ENCODE measurements around the gene ROR2. TPM values are rescaled to one million over a fixed set of nuclear protein-coding genes. Genes with fewer than 3 reads are reported as not detected.

Gene ROR2
- total RNA-seq, 4 donors from 2014 or later: 4.2 to 23.2 (median 11.2) TPM

- no peaks in the 10 kb centered on the region for H3K36me3 ChIP-seq
- no peaks in the 10 kb centered on the region for H3K27me3 ChIP-seq
- in situ Hi-C loops (cut with MboI; ENCODE audit: low pct_ligation_motif_present in 1 of 4, low pct_unique_long_range_greater_than_20kb in 1 of 4, low sequenced_read_pairs in 3 of 4) (loop anchor here in 1 of 4 donors (25.0 kb wide), 1 partner anchor 197 kb away; no protein-coding TSS in a partner anchor), intact Hi-C loops (cut with DNase I; ENCODE audit: low total_unique reads) (no loop called here)
- H3K4me3 ChIP-seq: no peak overlapping the region
- peak overlapping the region; percentile 35 to 63 (median 57) for H3K27ac ChIP-seq
- DNase-seq: peak; percentile 58
- H3K4me1 ChIP-seq: peaks cover 0 to 5% (median 0%) of the 10 kb centered on the region in 4 donors
- H3K9me3 ChIP-seq: no peaks in the 10 kb centered on the region
- TF ChIP-seq POLR2AphosphoS5 (IDR thresholded peaks at IDR 0.05): peak; percentile 24 to 53 (median 45)
- TF ChIP-seq CTCF (IDR thresholded peaks at IDR 0.05): peak in 4 of 5 experiments; percentile 21 to 40 (median 24)
- TF ChIP-seq POLR2A (IDR thresholded peaks at IDR 0.05): no peak
- 55% methylated on average over 10 of the region's 10 CpGs; no CpG with 5 or more reads in 1 of the 2 donors for WGBS, 2 donors (ENCODE audit: low coverage in 1 of 2)
Measured at GRCh38 chr9:91740701-91741100, 209.3 kb downstream of the ROR2 start.

- intact Hi-C loops (cut with DNase I; ENCODE audit: low total_unique reads): no loop called here
- TF ChIP-seq EP300 (IDR thresholded peaks at IDR 0.05; ENCODE audit: low read depth) (no peak), CTCF (IDR thresholded peaks at IDR 0.05) (no peak), POLR2AphosphoS5 (IDR thresholded peaks at IDR 0.05) (no peak), POLR2A (IDR thresholded peaks at IDR 0.05) (no peak)
- Histone ChIP-seq H3K36me3 (no peaks in the 10 kb centered on the region), H3K4me3 (no peak overlapping the region), H3K27ac (no peak overlapping the region), H3K27me3 (no peaks in the 10 kb centered on the region), H3K4me1 (peaks cover 0 to 6% (median 2%) of the 10 kb centered on the region in 4 donors), H3K9me3 (no peaks in the 10 kb centered on the region)
- in situ Hi-C loops (cut with MboI; ENCODE audit: low pct_ligation_motif_present in 1 of 4, low pct_unique_long_range_greater_than_20kb in 1 of 4, low sequenced_read_pairs in 3 of 4): loop anchor here in 1 of 4 donors (25.0 kb wide), 1 partner anchor 200 kb away; no protein-coding TSS in a partner anchor
- no peak for DNase-seq
- 80 to 94% methylated on average over 6 to 16 of the region's 16 CpGs for WGBS, 2 donors (ENCODE audit: low coverage in 1 of 2)
Measured at GRCh38 chr9:91736898-91737601, 213.0 kb downstream of the ROR2 start.

GRCh38 chr9:91736311-91736710 is 213.7 kb downstream of the ROR2 start:
- H3K4me1 ChIP-seq: peaks cover 0 to 6% (median 0%) of the 10 kb centered on the region in 4 donors
- H3K36me3 ChIP-seq: no peaks in the 10 kb centered on the region
- no peaks in the 10 kb centered on the region for H3K9me3 ChIP-seq
- 82 to 88% methylated on average over 2 to 5 of the region's 5 CpGs for WGBS, 2 donors (ENCODE audit: low coverage in 1 of 2)
- no peak overlapping the region for H3K27ac ChIP-seq
- H3K4me3 ChIP-seq: no peak overlapping the region
- H3K27me3 ChIP-seq: no peaks in the 10 kb centered on the region
- TF ChIP-seq POLR2AphosphoS5 (IDR thresholded peaks at IDR 0.05) (no peak), CTCF (IDR thresholded peaks at IDR 0.05) (no peak), POLR2A (IDR thresholded peaks at IDR 0.05) (no peak), EP300 (IDR thresholded peaks at IDR 0.05; ENCODE audit: low read depth) (no peak)
- in situ Hi-C loops (cut with MboI; ENCODE audit: low pct_ligation_motif_present in 1 of 4, low pct_unique_long_range_greater_than_20kb in 1 of 4, low sequenced_read_pairs in 3 of 4) (loop anchor here in 1 of 4 donors (25.0 kb wide), 1 partner anchor 201 kb away; no protein-coding TSS in a partner anchor), intact Hi-C loops (cut with DNase I; ENCODE audit: low total_unique reads) (no loop called here)
- DNase-seq: no peak

GRCh38 chr9:91735049-91735448 is 215.0 kb downstream of the ROR2 start:
- Histone ChIP-seq H3K27ac (no peak overlapping the region), H3K4me1 (peaks cover 0 to 6% (median 0%) of the 10 kb centered on the region in 4 donors), H3K36me3 (no peaks in the 10 kb centered on the region), H3K9me3 (no peaks in the 10 kb centered on the region), H3K27me3 (no peaks in the 10 kb centered on the region), H3K4me3 (no peak overlapping the region)
- 73 to 78% methylated on average over 1 of the region's 1 CpG for WGBS, 2 donors (ENCODE audit: low coverage in 1 of 2)
- intact Hi-C loops (cut with DNase I; ENCODE audit: low total_unique reads): no loop called here
- no peak for TF ChIP-seq CTCF (IDR thresholded peaks at IDR 0.05)
- no peak for TF ChIP-seq EP300 (IDR thresholded peaks at IDR 0.05; ENCODE audit: low read depth)
- TF ChIP-seq POLR2A (IDR thresholded peaks at IDR 0.05): no peak
- TF ChIP-seq POLR2AphosphoS5 (IDR thresholded peaks at IDR 0.05): no peak
- in situ Hi-C loops (cut with MboI; ENCODE audit: low pct_ligation_motif_present in 1 of 4, low pct_unique_long_range_greater_than_20kb in 1 of 4, low sequenced_read_pairs in 3 of 4): loop anchor here in 1 of 4 donors (25.0 kb wide), 1 partner anchor 202 kb away; no protein-coding TSS in a partner anchor
- no peak for DNase-seq
